ENCODE data around the gene OPRM1. TPM values are rescaled to one million over a fixed set of nuclear protein-coding genes. Genes with fewer than 3 reads are reported as not detected.
A peak's percentile ranks its signal among the peaks of the same experiment; 100 is the strongest.

The OPRM1 gene
- total RNA-seq = under 1 TPM in 1 of 3 donors, not detected in 2; 0.57 TPM
- long read RNA-seq, donor 1, partial matches to known transcripts = 0 of 1 reads
- long read RNA-seq, donor 1, other reads (novel, unspliced or antisense) = 1 of 1 reads
- long read RNA-seq, donor 2 = 0 reads

- Histone ChIP-seq H3K4me1 (ENCODE audit: low read depth) (no peaks in the 10 kb centered on the region), H3K36me3 (ENCODE audit: low read depth) (no peaks in the 10 kb centered on the region), H3K4me3 (no peak within 1 kb of the TSS), H3K9me3 (no peaks in the 10 kb centered on the region)
- no peak for TF ChIP-seq CTCF (IDR thresholded peaks at IDR 0.05)
- ATAC-seq (no peak), DNase-seq (peak; percentile 9 to 44 (median 33))
- intact Hi-C loops (cut with DNase I, micrococcal nuclease) = no loop called here
Measured at GRCh38 chr6:154039231-154039842, at the start of gene OPRM1. Gene OPRM1, plus strand, starts transcription at chr6:154039240. Its CDS starts 305 bp downstream, at chr6:154039545.

DNA sequence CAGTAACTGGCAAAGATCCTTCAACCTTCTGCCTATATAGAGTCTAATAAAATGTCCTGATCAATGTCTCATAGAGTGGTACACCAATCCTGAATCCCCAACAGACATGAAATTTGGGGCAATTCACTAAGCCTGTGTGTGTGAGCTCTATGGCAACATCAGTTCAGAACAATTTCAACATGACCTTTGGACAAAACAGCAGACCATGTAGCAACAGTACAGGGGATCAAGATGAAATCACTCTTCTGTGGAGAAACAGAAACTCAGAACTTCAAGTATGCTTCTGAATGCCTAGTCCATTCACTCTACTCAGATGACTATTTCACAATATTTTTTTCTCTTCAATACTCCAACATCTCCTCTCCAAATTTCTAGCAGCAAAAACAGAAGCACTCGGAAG is 49.1 kb upstream of the OPRM1 start:
- no peak overlapping the region for H3K4me3 ChIP-seq
- H3K9me3 ChIP-seq = no peaks in the 10 kb centered on the region
- TF ChIP-seq CTCF (IDR thresholded peaks at IDR 0.05) = no peak
- no peak for DNase-seq
- no peaks in the 10 kb centered on the region for H3K4me1 ChIP-seq (ENCODE audit: low read depth)
- ATAC-seq = no peak
- intact Hi-C loops (cut with DNase I, micrococcal nuclease) = no loop called here
- H3K36me3 ChIP-seq (ENCODE audit: low read depth) = no peaks in the 10 kb centered on the region

GRCh38 chr6:153994004-153994403 is 45.0 kb upstream of the OPRM1 start:
- intact Hi-C loops (cut with DNase I, micrococcal nuclease) = no loop called here
- Histone ChIP-seq H3K4me3 (no peak overlapping the region), H3K4me1 (ENCODE audit: low read depth) (no peaks in the 10 kb centered on the region), H3K36me3 (ENCODE audit: low read depth) (no peaks in the 10 kb centered on the region), H3K9me3 (no peaks in the 10 kb centered on the region)
- DNase-seq = no peak
- ATAC-seq = no peak
- TF ChIP-seq CTCF (IDR thresholded peaks at IDR 0.05) = no peak

DNA sequence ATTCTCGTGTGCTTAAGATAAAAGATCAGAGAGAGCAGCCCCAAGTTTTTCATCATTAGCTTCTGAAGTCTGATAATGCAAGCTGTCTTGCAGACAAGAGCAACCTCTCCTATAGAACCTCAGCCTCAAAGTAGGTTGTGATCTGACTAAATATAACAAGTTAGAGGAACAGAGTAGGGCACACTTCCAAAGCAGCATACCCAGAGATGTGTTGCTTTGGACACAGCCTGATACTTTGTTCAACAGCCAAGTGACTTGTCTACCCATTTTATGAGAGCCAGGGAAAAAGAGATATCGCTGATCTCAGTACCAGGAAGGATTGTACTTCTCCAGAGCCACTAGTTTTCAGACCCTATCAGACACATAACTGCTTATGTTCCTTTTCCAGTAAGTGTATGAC is 44.2 kb upstream of the OPRM1 start:
- TF ChIP-seq CTCF (IDR thresholded peaks at IDR 0.05) = no peak
- Histone ChIP-seq H3K4me3 (no peak overlapping the region), H3K4me1 (ENCODE audit: low read depth) (no peaks in the 10 kb centered on the region), H3K9me3 (no peaks in the 10 kb centered on the region), H3K36me3 (ENCODE audit: low read depth) (no peaks in the 10 kb centered on the region)
- ATAC-seq (no peak), DNase-seq (no peak)
- intact Hi-C loops (cut with DNase I, micrococcal nuclease) = no loop called here

- H3K4me1 ChIP-seq (ENCODE audit: low read depth) = no peaks in the 10 kb centered on the region
- TF ChIP-seq CTCF (IDR thresholded peaks at IDR 0.05) = no peak
- no peaks in the 10 kb centered on the region for H3K36me3 ChIP-seq (ENCODE audit: low read depth)
- H3K9me3 ChIP-seq = no peaks in the 10 kb centered on the region
- intact Hi-C loops (cut with DNase I, micrococcal nuclease) = no loop called here
- ATAC-seq (no peak), DNase-seq (no peak)
- no peak overlapping the region for H3K4me3 ChIP-seq
Measured at GRCh38 chr6:153997221-153997620, 41.8 kb upstream of the OPRM1 start.
